Right atrium auricular region (tissue), 2 donors: Measurements from ENCODE around the gene BCAS1. TPM values are rescaled to one million over a fixed set of nuclear protein-coding genes. Genes with fewer than 3 reads are reported as not detected.

Experiments
- DNase-seq: peaks from one replicate; pipeline ENCODE4 v3.0.0-alpha.2; 2019; ENCODE audit warnings: low spot score
- H3K27ac ChIP-seq, 2 donors: fragments of 200-600 bp; sonication (generic); 1 replicate in 1 of 2; 2 replicates in 1 of 2; pipeline ENCODE4 v1.5.1; 2016 to 2019
- H3K27me3 ChIP-seq, 2 donors: fragments of 200-600 bp; sonication (generic); one replicate each; pipeline versions ENCODE4 v1.5.1 to v1.6.0; 2017 to 2019
- H3K36me3 ChIP-seq: fragments of 200-600 bp; sonication (generic); one replicate; pipeline ENCODE4 v1.5.1; 2016
- H3K4me1 ChIP-seq, 2 donors: fragments of 200-600 bp; sonication (generic); one replicate each; pipeline versions ENCODE4 v1.5.1 to v1.6.0; 2017 to 2019
- H3K4me3 ChIP-seq, 2 donors: fragments of 200-600 bp; sonication (generic); 1 replicate in 1 of 2; 2 replicates in 1 of 2; pipeline ENCODE4 v1.5.1; 2017 to 2019; ENCODE audit warnings: mild to moderate bottlenecking in 1 of 2, moderate library complexity in 1 of 2
- H3K9me3 ChIP-seq, 2 donors: fragments of 200-600 bp; sonication (generic); one replicate each; pipeline ENCODE4 v1.5.1; 2019
- total RNA-seq, 2 donors: library from RNA; depleted of rRNA; stranded (reverse); fragments of >200 nt; gene quantifications; one replicate each; pipeline ENCODE4 v1.1.0, GENCODE V29; 2016
- TF ChIP-seq, protein P1 (sequence below), 2 donors: fragments of 200-600 bp; sonication (generic); IDR thresholded peaks; one replicate each; pipeline ENCODE4 v1.5.1; 2019; ENCODE audit warnings: antibody characterized with exemption in 2 of 2

The BCAS1 gene
- total RNA-seq, 2 donors from 2014 or later: not detected

DNA sequence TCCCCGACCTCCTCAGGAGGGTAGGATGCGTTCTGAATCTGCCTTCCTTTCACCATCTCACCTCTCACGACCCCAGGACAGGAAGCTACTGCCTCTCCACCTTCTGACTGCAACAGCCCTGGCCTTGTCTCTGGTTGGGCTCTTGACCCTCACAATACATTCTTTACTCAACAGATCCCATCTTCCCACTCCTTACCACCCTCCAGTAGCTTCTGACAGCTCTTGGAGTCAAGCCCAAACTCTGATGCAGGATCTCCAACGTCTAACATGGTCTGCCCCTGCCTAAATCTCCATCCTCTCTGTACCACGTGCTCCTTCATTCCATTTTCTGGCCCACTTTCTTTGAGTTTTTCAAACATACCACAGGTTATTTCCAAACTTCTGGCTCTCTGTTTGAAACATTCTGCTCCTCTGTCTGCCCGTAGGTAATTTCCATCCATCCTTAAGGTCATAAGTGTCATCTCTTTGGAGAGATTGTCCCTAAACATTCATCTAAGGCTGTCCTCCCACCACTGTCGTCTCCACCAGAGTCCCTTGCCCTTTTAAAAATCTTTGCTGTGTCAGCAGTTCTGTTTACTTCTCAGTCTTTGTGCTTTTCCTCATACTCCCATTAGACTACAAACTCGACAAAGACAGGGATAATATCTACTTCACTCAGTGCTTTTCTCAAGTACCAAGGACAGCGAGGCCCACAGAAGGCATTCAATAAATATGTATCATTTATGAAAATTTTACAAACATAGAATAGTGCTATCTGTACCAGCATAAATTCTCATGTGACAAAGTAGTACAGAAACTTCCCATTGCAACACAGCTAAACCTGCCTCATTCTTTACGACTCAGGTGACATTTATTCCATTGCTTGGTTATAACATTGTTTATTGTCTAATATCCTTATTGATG is 73.6 kb downstream of the BCAS1 start:
- peaks cover 2 to 21% of the 10 kb centered on the region in 2 donors for H3K9me3 ChIP-seq
- H3K27me3 ChIP-seq: no peaks in the 10 kb centered on the region
- no peak overlapping the region for H3K27ac ChIP-seq
- no peaks in the 10 kb centered on the region for H3K36me3 ChIP-seq
- TF ChIP-seq, protein P1, sequence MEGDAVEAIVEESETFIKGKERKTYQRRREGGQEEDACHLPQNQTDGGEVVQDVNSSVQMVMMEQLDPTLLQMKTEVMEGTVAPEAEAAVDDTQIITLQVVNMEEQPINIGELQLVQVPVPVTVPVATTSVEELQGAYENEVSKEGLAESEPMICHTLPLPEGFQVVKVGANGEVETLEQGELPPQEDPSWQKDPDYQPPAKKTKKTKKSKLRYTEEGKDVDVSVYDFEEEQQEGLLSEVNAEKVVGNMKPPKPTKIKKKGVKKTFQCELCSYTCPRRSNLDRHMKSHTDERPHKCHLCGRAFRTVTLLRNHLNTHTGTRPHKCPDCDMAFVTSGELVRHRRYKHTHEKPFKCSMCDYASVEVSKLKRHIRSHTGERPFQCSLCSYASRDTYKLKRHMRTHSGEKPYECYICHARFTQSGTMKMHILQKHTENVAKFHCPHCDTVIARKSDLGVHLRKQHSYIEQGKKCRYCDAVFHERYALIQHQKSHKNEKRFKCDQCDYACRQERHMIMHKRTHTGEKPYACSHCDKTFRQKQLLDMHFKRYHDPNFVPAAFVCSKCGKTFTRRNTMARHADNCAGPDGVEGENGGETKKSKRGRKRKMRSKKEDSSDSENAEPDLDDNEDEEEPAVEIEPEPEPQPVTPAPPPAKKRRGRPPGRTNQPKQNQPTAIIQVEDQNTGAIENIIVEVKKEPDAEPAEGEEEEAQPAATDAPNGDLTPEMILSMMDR (IDR thresholded peaks at IDR 0.05): no peak
- H3K4me3 ChIP-seq: no peak overlapping the region
- no peaks in the 10 kb centered on the region for H3K4me1 ChIP-seq
- DNase-seq: no peak

DNA sequence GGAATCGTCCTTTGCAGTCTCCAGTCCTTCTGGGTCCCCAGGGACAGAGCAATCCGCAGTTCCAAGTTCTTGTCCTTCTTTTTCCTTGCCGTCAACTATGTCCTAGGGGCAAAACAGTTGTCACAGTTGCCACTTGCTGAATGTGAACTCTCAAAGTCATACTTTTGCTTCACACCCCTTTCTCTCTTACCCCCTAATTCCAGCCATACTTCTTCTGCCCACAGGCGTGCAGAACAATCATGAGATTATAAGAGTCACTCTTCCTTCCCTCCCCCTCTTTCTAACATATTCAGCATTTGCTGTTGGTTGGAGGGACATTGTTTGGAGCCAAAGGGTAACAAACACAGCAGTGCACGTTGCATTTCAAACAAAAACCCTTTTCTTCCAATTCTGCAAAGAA is 74.4 kb downstream of the BCAS1 start:
- TF ChIP-seq, protein P1 (IDR thresholded peaks at IDR 0.05): no peak
- Histone ChIP-seq H3K36me3 (no peaks in the 10 kb centered on the region), H3K4me3 (no peak overlapping the region), H3K27ac (no peak overlapping the region), H3K9me3 (peaks cover 0 to 12% of the 10 kb centered on the region in 2 donors), H3K27me3 (no peaks in the 10 kb centered on the region), H3K4me1 (no peaks in the 10 kb centered on the region)
- DNase-seq: no peak

DNA sequence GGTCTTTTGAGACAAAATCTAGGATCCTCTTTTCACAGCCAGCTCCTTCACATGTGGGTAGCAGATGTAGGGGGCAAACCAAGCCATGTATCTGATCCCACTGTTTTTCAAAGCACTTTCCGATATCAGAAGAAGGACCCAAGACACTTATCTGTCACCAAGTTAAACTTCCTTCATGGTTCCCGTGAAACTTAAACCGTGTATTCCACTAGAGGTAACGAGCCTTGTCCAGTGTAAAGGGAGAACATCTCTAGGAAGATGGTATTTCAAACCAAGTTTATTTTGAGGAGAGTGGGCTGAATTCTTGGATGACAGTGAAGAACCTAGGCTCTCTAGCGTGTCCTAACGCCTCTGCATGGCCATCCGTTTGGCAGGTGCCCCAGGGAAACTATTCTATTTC is 76.3 kb downstream of the BCAS1 start:
- DNase-seq: no peak
- no peaks in the 10 kb centered on the region for H3K9me3 ChIP-seq
- H3K27me3 ChIP-seq: no peaks in the 10 kb centered on the region
- H3K36me3 ChIP-seq: no peaks in the 10 kb centered on the region
- TF ChIP-seq, protein P1 (IDR thresholded peaks at IDR 0.05): no peak
- no peak overlapping the region for H3K4me3 ChIP-seq
- H3K4me1 ChIP-seq: no peaks in the 10 kb centered on the region
- no peak overlapping the region for H3K27ac ChIP-seq

DNA sequence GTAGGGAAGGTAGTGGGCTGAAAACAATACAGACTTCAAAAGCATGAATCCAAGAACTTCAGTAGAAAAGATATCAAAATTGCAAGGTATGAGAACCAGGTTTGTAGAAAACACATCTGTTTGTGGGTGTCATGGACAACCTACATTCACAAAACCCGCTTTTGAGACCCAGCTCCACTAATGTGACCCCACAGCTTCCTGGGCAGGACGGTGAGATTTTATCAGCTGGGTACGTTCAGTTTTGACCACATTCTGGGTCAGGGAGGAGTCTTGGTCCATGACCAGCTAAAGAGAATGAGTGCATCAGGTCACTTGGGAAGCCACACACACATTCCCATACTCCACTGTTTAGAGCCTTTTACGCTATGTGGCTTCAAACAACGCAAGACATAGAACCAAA is 77.1 kb downstream of the BCAS1 start:
- H3K27me3 ChIP-seq: no peaks in the 10 kb centered on the region
- TF ChIP-seq, protein P1 (IDR thresholded peaks at IDR 0.05): no peak
- no peaks in the 10 kb centered on the region for H3K9me3 ChIP-seq
- H3K36me3 ChIP-seq: no peaks in the 10 kb centered on the region
- no peak overlapping the region for H3K27ac ChIP-seq
- no peak for DNase-seq
- no peaks in the 10 kb centered on the region for H3K4me1 ChIP-seq
- H3K4me3 ChIP-seq: no peak overlapping the region

DNA sequence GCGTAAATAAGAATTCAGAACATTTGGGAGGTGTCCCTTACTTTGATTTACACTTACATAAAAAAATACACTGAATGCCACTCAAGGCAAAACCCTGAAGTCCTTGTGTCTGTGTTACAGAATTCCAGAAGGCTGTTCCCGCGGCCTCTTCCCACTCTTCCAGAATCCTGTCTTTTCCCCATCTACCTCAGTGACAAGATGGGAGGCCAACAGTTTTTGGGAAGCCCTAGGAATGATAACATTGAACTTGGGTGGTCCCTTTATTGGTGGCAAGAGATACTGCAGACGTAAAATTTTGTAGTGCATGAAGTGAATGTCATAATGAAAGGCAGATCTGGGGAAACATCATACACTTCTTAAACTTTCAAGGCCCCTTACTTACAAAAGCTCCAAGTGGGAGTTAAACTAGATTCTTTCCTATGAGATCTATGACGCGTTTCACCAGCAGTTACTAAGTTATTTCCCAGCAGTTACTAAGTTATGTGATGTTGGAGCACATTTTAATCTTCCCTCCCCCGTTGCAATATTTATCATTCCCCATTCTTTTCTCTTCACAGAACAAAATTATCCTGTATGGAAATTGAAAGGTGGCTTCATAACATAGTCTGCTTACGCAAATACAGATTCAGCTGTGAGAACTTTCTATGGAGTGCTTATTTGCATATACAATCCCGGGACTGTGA is 79.5 kb downstream of the BCAS1 start:
- TF ChIP-seq, protein P1 (IDR thresholded peaks at IDR 0.05): no peak
- H3K36me3 ChIP-seq: no peaks in the 10 kb centered on the region
- H3K4me3 ChIP-seq: no peak overlapping the region
- no peaks in the 10 kb centered on the region for H3K27me3 ChIP-seq
- H3K9me3 ChIP-seq: no peaks in the 10 kb centered on the region
- no peak overlapping the region for H3K27ac ChIP-seq
- H3K4me1 ChIP-seq: no peaks in the 10 kb centered on the region
- no peak for DNase-seq
